GM12875 (cell line): ENCODE measurements around the gene ATP2B2.

Source experiments
- H3K4me3 ChIP-seq: one replicate; pipeline ENCODE4 v1.5.1; 2011; ENCODE audit warnings: low read depth, low read length, control low read depth
- TF ChIP-seq, protein P1 (sequence below): IDR thresholded peaks from 2 replicates; pipeline ENCODE4 v1.5.1; 2011; ENCODE audit warnings: low read depth, mild to moderate bottlenecking, control low read depth, inconsistent platforms, low read length, moderate library complexity, borderline replicate concordance; ENCODE audit not compliant: insufficient read depth

The ATP2B2 gene

DNA sequence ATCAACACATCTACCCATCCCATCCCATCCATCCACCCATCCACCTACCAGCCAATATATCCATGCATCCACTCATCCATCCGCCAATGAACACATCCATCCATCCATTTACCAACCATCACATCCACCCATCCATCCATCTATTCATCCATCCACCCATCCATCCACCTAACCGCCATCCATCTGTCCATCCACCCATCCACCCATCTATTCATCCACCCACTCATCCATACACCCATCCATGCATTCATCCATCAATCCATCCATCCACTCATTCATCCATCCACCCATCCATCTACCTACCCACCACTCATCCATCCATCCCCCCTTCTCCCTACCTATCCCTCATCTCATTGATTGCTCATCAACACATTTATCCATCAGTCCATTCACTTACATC, 136.9 kb downstream of the ATP2B2 start:
- no peak overlapping the region for H3K4me3 ChIP-seq
- TF ChIP-seq, protein P1, sequence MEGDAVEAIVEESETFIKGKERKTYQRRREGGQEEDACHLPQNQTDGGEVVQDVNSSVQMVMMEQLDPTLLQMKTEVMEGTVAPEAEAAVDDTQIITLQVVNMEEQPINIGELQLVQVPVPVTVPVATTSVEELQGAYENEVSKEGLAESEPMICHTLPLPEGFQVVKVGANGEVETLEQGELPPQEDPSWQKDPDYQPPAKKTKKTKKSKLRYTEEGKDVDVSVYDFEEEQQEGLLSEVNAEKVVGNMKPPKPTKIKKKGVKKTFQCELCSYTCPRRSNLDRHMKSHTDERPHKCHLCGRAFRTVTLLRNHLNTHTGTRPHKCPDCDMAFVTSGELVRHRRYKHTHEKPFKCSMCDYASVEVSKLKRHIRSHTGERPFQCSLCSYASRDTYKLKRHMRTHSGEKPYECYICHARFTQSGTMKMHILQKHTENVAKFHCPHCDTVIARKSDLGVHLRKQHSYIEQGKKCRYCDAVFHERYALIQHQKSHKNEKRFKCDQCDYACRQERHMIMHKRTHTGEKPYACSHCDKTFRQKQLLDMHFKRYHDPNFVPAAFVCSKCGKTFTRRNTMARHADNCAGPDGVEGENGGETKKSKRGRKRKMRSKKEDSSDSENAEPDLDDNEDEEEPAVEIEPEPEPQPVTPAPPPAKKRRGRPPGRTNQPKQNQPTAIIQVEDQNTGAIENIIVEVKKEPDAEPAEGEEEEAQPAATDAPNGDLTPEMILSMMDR: no peak

DNA sequence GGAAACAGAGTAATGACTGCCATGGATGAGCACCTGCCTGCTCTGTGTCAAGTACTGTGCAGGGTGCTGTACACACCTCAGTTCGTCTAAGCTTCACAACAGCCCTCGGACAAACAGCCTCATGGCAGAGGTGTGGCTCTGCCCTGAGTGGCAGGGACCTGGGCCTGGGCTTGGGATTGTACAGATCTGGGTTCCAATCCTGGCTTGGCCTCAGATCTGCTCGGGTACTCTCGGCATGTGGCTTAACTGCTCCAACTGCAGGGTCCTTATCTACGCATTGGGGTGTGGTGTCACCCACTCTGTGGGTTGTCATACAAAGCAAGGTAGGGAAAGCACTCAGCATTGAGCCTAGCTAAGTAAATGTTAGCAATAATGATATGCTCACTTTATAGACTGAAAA, 137.9 kb downstream of the ATP2B2 start:
- TF ChIP-seq, protein P1: no peak
- no peak overlapping the region for H3K4me3 ChIP-seq

DNA sequence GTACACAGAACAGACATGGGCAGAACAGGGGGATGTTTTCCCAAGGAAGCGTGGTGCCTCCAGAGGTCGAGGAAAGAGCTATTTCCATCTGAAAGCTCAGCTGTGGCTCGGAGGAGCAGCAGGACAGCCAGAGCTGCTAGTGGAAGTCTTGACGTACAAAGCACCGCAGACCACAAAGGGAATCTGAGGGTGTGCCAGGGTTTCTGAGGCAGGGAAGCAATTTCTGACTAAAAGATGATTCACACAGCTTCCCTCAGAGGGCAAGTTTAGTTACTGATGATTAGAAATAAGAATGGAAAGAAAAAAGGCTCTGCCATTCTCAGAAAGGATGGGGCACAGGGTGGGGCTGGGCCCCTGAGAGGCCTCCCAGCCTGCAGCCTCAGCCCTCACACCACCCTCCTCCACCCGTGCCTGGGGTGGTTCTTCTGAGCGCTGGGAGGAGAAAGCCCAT, 138.7 kb downstream of the ATP2B2 start:
- H3K4me3 ChIP-seq: no peak overlapping the region
- TF ChIP-seq, protein P1: no peak

DNA sequence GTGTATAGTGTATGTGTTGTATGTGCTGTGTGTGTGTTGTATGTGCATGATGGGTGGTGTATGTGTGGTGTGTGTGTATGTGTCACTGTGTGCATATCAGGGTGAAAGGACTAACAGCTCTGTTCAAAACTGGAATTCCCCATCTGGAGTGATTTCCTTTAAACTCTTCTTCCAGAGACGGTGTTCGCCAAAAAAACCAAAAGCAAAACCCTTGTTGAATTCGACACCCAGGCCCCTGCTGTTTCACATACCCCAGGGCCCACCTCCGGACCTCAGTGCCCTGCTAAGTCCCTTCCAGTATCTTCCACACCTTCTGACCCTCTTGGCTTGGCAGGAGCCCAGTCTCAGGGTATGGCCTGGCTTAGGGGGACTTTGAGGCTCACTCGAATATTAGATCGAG, 139.6 kb downstream of the ATP2B2 start:
- TF ChIP-seq, protein P1: no peak
- no peak overlapping the region for H3K4me3 ChIP-seq

DNA sequence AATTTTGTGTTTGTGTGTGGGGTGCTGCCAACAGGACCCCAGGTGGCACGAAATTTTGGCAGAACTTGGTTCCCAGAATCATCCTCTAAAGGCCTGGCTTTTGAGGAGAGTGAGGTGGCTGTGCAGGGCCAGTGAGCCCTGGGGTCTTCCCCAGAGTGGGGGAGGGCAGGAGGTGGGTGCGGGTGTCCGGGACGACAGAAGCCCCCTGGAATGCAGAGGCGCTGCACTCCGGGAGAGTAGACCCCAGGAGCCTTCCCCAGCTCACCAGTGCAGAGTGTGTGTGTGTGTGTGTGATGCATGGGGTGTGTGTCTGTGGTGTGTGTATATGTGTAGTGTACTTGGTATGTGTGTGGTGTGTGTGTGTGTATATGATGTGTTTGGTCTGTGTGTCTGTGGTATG, 140.1 kb downstream of the ATP2B2 start:
- TF ChIP-seq, protein P1: no peak
- H3K4me3 ChIP-seq: no peak overlapping the region

DNA sequence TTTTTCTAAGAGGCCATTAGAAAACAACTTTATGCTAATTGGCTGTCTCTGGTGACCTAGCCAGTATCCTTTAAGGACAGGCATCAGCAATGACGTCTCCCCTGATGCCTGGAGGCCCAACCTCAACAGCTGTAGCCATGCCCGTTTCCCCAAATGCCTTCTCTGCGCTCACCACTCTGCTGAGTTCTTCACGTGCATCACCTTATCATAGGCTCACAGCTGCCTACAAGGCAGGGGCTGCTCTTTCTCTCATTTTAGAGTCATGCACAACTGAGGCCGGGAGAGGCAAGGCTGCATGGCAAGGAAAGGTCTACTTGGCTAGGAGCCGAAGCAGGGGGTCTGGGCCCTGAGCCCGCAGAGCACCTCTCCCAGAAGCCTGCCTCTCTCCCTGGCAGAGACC, 140.6 kb downstream of the ATP2B2 start:
- H3K4me3 ChIP-seq: no peak overlapping the region
- TF ChIP-seq, protein P1: no peak

DNA sequence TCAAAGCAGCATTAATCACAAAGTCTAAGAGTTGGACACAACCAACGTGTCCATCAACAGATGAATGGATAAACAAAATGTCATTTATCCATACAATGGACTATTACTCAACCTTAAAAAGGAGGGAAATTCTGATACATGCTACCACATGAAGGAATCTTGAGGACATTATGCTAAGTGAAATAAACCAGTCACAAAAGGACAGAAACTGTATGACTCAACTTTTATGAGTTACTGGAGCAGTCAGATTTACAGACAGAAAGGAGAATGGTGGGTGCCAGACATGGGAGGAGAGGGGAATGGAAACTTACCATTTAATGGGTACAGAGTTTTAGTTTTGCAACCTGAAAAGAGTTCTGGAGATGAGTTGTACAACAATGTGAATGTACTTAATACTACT, 141.5 kb downstream of the ATP2B2 start:
- TF ChIP-seq, protein P1: no peak

More for the DNA sequence above, 141.5 kb downstream of the ATP2B2 start:
- H3K4me3 ChIP-seq: no peak overlapping the region
